ENCODE results near the gene FAM107B. TPM values are rescaled to one million over a fixed set of nuclear protein-coding genes. Genes with fewer than 3 reads are reported as not detected.

Gene FAM107B
- total and polyA plus RNA-seq, 10 of the 15 experiments (the other 5 are each of a cell fraction or from before 2014, with no cell fraction given): 22.9 to 162 (median 86.6) TPM

DNA sequence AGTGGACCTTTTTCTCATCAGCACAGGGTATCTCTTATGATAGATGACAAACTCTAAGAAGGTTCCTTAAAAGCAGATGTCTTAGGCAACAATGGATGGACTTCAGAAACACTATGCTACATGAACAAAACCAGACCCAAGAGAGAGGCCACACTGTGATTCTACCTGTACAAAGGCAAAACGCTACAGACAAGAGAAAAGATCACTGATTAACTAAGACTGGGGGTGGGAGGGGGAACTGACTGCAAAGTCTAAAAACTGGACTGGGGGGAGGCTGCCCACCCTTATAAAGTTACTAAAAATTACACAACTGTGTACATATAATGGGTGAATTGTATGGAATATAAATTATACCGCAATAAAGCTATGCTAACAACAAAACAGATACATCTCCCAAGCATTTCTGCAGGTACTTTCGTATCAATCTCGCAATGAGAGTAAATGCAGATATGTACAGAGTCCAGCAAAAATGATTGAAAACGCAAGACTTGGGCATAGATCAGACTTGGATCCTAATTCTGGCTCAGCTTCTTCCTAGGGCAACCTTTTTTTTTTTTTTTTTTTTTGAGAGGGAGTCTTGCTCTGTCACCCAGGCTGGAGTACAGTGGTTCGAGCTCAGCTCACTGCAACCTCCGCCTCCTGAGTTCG is 179.7 kb downstream of the FAM107B start:
- Histone ChIP-seq H3K36me3 (ENCODE audit: control insufficient read depth in 2 of 2, insufficient read depth in 2 of 2, low read length in 1 of 2) (peaks cover 11 to 20% of the 10 kb centered on the region in 2 experiments), H3K27me3 (replicated peaks in 1 of 2; ENCODE audit: control insufficient read depth in 2 of 2, insufficient read depth in 2 of 2, low read length in 1 of 2) (no peaks in the 10 kb centered on the region), H3K79me2 (ENCODE audit: control insufficient read depth, insufficient read depth, low read length) (peaks cover 35% of the 10 kb centered on the region), H3K4me2 (ENCODE audit: control insufficient read depth, insufficient read depth) (no peak overlapping the region), H3K9me3 (replicated peaks; ENCODE audit: control insufficient read depth, insufficient read depth, low read length) (no peaks in the 10 kb centered on the region), H3K4me1 (ENCODE audit: control insufficient read depth, insufficient read depth, low read length) (no peaks in the 10 kb centered on the region; the same call in 1 of the 2 replicates), H4K20me1 (ENCODE audit: control insufficient read depth, insufficient read depth) (peaks cover 4% of the 10 kb centered on the region; the same call in 1 of the 2 replicates), H2AFZ (ENCODE audit: control insufficient read depth, low read depth, low read length) (no peak overlapping the region), H3K4me3 (no peak overlapping the region), H3K9ac (ENCODE audit: control insufficient read depth, insufficient read depth, low read length) (no peak overlapping the region), H3K27ac (ENCODE audit: control insufficient read depth, insufficient read depth) (no peak overlapping the region)
- TF ChIP-seq ZNF622 (IDR thresholded peaks at IDR 0.05) (no peak), ZNF24 (IDR thresholded peaks at IDR 0.05) (no peak), RAD21 (IDR thresholded peaks at IDR 0.05; ENCODE audit: insufficient read depth, low read depth, low read length) (no peak), TCF12 (IDR thresholded peaks at IDR 0.05; ENCODE audit: low read depth, low read length) (no peak)
- TF ChIP-seq, protein P1, sequence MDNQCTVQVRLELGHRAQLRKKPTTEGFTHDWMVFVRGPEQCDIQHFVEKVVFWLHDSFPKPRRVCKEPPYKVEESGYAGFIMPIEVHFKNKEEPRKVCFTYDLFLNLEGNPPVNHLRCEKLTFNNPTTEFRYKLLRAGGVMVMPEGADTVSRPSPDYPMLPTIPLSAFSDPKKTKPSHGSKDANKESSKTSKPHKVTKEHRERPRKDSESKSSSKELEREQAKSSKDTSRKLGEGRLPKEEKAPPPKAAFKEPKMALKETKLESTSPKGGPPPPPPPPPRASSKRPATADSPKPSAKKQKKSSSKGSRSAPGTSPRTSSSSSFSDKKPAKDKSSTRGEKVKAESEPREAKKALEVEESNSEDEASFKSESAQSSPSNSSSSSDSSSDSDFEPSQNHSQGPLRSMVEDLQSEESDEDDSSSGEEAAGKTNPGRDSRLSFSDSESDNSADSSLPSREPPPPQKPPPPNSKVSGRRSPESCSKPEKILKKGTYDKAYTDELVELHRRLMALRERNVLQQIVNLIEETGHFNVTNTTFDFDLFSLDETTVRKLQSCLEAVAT (IDR thresholded peaks at IDR 0.05): no peak
- TF ChIP-seq, protein P2, sequence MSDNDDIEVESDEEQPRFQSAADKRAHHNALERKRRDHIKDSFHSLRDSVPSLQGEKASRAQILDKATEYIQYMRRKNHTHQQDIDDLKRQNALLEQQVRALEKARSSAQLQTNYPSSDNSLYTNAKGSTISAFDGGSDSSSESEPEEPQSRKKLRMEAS (IDR thresholded peaks at IDR 0.05; ENCODE audit: low read depth, low read length): no peak
- TF ChIP-seq, protein P3, sequence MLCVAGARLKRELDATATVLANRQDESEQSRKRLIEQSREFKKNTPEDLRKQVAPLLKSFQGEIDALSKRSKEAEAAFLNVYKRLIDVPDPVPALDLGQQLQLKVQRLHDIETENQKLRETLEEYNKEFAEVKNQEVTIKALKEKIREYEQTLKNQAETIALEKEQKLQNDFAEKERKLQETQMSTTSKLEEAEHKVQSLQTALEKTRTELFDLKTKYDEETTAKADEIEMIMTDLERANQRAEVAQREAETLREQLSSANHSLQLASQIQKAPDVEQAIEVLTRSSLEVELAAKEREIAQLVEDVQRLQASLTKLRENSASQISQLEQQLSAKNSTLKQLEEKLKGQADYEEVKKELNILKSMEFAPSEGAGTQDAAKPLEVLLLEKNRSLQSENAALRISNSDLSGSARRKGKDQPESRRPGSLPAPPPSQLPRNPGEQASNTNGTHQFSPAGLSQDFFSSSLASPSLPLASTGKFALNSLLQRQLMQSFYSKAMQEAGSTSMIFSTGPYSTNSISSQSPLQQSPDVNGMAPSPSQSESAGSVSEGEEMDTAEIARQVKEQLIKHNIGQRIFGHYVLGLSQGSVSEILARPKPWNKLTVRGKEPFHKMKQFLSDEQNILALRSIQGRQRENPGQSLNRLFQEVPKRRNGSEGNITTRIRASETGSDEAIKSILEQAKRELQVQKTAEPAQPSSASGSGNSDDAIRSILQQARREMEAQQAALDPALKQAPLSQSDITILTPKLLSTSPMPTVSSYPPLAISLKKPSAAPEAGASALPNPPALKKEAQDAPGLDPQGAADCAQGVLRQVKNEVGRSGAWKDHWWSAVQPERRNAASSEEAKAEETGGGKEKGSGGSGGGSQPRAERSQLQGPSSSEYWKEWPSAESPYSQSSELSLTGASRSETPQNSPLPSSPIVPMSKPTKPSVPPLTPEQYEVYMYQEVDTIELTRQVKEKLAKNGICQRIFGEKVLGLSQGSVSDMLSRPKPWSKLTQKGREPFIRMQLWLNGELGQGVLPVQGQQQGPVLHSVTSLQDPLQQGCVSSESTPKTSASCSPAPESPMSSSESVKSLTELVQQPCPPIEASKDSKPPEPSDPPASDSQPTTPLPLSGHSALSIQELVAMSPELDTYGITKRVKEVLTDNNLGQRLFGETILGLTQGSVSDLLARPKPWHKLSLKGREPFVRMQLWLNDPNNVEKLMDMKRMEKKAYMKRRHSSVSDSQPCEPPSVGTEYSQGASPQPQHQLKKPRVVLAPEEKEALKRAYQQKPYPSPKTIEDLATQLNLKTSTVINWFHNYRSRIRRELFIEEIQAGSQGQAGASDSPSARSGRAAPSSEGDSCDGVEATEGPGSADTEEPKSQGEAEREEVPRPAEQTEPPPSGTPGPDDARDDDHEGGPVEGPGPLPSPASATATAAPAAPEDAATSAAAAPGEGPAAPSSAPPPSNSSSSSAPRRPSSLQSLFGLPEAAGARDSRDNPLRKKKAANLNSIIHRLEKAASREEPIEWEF (IDR thresholded peaks at IDR 0.05; ENCODE audit: insufficient replicate concordance, low read depth, low read length): no peak
- FAIRE-seq (no peak), DNase-seq (ENCODE audit: low read depth, low spot score) (no peak), ATAC-seq (no peak)
- no TSS peak for BruUV-seq (replicated peaks)
- CTCF ChIA-PET: no interaction called here
- WGBS (ENCODE audit: insufficient coverage, insufficient replicate concordance, low lambda C conversion rate, missing lambda C conversion rate): 100% methylated on average over 7 of the region's 8 CpGs
- RAD21 ChIA-PET (ENCODE audit: unreplicated experiment): no interaction called here
- SMC1A ChIA-PET (ENCODE audit: uncharacterized antibody, unreplicated experiment): interaction anchor here (1.6 kb wide), 1 partner anchor 12 kb away, joined by 3 read pairs; no protein-coding TSS in a partner anchor
- in situ Hi-C loops (cut with MboI) (no loop called here), intact Hi-C loops (cut with micrococcal nuclease; ENCODE audit: unreplicated experiment) (no loop called here)
- POLR2A ChIA-PET: interaction anchor here (0.7 to 0.9 kb wide), 2 partner anchors 19 to 42 kb away, joined by 3 to 5 read pairs; no protein-coding TSS in a partner anchor

Measured in GM12878 (cell line).